ENCODE measurements around the gene DDC.
A peak's percentile ranks its signal among the peaks of the same experiment; 100 is the strongest.

DDC gene

DNA sequence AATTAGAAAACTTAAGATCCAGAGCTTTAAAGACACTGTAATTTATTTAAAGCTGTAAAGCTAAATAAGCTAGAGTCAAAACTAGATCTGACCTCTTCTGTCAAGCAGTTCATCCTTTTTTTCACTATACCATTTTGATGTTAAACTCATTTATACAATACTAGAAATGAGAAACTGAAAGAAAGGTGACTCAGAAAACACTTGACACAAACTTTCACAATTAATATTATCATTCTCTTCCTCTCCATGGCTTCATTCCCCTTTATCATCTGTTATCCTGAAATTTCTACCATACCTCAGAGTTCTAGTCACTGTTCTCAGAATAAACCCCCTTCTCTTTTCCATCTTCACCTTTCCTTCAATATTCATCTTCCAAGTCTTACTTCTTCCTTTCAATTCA is 116.4 kb downstream of the DDC start:
- DNase-seq (ENCODE audit: low read depth) = no peak
- H3K4me3 ChIP-seq (ENCODE audit: low read depth, low read length) = no peak overlapping the region
- TF ChIP-seq, protein P1, sequence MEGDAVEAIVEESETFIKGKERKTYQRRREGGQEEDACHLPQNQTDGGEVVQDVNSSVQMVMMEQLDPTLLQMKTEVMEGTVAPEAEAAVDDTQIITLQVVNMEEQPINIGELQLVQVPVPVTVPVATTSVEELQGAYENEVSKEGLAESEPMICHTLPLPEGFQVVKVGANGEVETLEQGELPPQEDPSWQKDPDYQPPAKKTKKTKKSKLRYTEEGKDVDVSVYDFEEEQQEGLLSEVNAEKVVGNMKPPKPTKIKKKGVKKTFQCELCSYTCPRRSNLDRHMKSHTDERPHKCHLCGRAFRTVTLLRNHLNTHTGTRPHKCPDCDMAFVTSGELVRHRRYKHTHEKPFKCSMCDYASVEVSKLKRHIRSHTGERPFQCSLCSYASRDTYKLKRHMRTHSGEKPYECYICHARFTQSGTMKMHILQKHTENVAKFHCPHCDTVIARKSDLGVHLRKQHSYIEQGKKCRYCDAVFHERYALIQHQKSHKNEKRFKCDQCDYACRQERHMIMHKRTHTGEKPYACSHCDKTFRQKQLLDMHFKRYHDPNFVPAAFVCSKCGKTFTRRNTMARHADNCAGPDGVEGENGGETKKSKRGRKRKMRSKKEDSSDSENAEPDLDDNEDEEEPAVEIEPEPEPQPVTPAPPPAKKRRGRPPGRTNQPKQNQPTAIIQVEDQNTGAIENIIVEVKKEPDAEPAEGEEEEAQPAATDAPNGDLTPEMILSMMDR (conservative IDR thresholded peaks at IDR 0.05; ENCODE audit: low read depth, low read length) = no peak

- TF ChIP-seq, protein P1 (conservative IDR thresholded peaks at IDR 0.05; ENCODE audit: low read depth, low read length) = no peak
- H3K4me3 ChIP-seq (ENCODE audit: low read depth, low read length) = no peak overlapping the region
- DNase-seq (ENCODE audit: low read depth) = peak; percentile 88
These were observed 118.7 kb downstream of the DDC start for GRCh38 chr7:50446542-50446960.

DNA sequence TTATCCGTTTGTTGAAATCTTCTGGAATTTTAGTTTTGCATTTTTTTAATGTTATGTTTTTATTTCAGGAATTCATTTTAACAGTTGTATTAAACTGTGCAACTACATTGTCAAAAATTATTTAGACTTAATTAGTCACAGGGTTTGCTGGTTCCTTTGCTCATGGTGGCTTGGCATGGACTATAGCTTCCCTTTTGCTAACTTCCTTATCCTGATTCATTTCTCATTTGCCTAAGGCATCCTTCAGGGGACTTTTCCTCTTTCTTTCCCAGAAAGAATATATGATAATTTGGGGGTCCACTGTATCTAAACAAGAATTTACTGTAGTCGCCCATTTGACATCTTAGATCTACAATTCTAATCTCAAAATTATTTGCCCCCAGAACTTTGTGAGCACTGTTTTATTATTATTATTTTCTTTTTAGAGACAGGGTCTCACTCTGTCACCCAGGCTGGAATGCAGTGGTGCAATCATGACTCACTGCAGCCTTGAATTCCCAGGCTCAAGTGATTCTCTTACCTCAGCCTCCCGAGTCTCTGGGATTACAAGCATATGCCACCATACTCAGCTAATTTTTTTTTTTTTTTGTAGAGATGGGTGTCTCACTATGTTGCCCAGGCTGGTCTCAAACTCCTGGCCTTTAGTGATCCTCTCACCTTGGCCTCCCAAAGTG is 128.9 kb downstream of the DDC start:
- H3K4me3 ChIP-seq (ENCODE audit: low read depth, low read length) = no peak overlapping the region
- TF ChIP-seq, protein P1 (conservative IDR thresholded peaks at IDR 0.05; ENCODE audit: low read depth, low read length) = no peak
- DNase-seq (ENCODE audit: low read depth) = peak; percentile 80

DNA sequence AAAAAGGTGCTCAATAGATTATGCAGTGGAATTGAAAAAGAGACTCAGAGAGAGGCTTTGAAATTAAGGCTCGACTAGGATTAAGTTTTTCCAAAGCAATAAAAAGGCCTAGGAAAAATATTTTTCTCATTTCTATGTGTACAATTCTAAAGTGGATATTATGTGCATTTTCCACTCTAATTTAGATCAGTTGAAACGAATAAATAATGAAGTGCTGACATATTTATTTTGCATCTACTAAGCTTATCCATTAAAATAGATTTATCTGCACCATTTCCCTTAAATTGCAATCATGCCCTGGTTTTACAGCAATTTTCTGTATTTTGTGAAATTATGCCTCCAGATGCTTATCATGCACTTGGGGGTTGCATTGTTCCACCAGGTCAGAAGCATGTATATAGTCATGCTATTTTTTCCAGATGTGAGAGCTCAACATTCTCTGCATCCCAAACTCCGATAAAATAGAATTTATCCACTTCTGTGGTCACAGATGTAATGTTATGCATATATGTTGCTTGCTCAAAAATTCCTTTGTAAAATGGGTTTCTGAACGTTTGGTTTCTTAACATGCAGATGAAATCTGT is 133.4 kb downstream of the DDC start:
- TF ChIP-seq, protein P1 (conservative IDR thresholded peaks at IDR 0.05; ENCODE audit: low read depth, low read length) = no peak
- no peak overlapping the region for H3K4me3 ChIP-seq (ENCODE audit: low read depth, low read length)
- DNase-seq (ENCODE audit: low read depth) = no peak

GRCh38 chr7:50431316-50431715 is 133.9 kb downstream of the DDC start:
- no peak for DNase-seq (ENCODE audit: low read depth)
- TF ChIP-seq, protein P1 (conservative IDR thresholded peaks at IDR 0.05; ENCODE audit: low read depth, low read length) = no peak
- no peak overlapping the region for H3K4me3 ChIP-seq (ENCODE audit: low read depth, low read length)

DNA sequence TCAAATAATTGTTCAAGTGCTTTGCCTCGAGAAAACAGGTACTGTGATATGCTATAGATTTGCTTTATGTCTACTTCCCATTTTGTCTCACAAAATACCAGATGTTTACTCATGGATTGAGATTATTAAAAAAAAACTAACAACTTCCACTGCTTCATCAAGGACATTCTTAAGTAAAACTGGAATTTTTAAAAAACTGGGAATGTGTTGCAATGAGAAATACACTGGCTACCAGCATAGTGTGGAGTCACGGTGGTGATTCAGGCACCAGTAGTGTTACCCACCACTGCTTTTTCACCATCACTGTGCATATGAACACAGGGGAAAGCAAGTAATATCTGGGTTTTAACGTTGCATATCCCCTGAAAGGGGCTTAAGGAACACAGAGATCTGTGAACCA is 136.3 kb downstream of the DDC start:
- TF ChIP-seq, protein P1 (conservative IDR thresholded peaks at IDR 0.05; ENCODE audit: low read depth, low read length) = no peak
- no peak for DNase-seq (ENCODE audit: low read depth)
- no peak overlapping the region for H3K4me3 ChIP-seq (ENCODE audit: low read depth, low read length)

GRCh38 chr7:50427518-50427917 is 137.7 kb downstream of the DDC start:
- DNase-seq (ENCODE audit: low read depth) = no peak
- TF ChIP-seq, protein P1 (conservative IDR thresholded peaks at IDR 0.05; ENCODE audit: low read depth, low read length) = no peak
- H3K4me3 ChIP-seq (ENCODE audit: low read depth, low read length) = no peak overlapping the region

Data from choroid plexus epithelial cell (primary cell).